SK-N-MC (cell line): ENCODE data around the gene KCNA5.

Experiments
- EZH2 ChIP-seq: fragments of 200-600 bp; sonication (generic); IDR thresholded peaks from one replicate; pipeline ENCODE4 v1.6.1; 2017; ENCODE audit warnings: antibody characterized with exemption
- POLR2AphosphoS5 ChIP-seq: IDR thresholded peaks from 2 replicates; pipeline ENCODE4 v1.6.1; 2012; ENCODE audit warnings: mild to moderate bottlenecking, low read depth, low read length, borderline replicate concordance

GRCh38 chr12:5066251-5066650 is 22.6 kb downstream of the KCNA5 start:
- TF ChIP-seq EZH2 (no peak), POLR2AphosphoS5 (no peak)
